ENCODE results near the gene ZNF425.
"Not testable (repeated sequence)": the region's sequence is repeated elsewhere in the genome, so short reads cannot be mapped to it uniquely, and the experiment has no call there.

The ZNF425 gene

DNA sequence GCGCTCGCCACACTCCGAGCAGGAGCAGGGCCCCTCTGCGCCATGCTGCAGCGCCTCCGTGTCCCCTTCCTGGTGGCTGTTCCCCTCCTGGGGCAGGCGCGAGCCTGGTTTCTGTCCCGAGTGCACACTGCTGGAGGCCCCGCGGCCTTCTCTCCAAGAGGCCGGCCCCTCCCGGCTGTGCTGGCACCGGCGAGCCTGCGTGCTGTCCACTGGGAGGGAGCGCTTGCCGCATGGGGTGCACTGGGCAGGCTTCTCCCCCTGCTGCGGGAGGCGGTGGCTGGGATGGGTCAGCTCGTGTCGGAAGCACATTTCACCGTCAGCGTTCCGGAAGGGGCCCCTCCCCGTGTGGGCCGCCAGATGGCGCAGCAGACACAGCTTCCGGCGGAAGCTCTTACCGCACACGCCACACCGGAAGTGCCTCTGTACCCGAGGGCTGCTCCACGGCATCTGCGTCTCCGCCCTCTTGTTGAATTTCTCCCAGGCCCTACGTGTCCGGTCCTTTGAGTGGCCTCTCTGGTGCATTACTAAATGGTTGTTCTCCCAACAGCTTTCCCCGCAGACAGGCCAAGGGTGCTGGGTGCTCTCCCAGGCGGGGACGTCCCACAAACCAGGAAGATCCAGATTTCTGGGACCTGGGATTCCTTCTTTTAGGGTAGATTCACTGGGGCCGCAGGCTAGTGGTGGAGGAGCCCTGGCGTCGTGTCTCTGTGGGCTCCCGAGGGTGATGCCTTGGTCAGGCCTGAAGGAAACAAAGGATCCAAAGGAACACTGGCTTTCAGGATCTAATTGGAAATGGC is 54.3 kb downstream of the ZNF425 start:
- DNase-seq (ENCODE audit: low read depth): peak; percentile 21

DNA sequence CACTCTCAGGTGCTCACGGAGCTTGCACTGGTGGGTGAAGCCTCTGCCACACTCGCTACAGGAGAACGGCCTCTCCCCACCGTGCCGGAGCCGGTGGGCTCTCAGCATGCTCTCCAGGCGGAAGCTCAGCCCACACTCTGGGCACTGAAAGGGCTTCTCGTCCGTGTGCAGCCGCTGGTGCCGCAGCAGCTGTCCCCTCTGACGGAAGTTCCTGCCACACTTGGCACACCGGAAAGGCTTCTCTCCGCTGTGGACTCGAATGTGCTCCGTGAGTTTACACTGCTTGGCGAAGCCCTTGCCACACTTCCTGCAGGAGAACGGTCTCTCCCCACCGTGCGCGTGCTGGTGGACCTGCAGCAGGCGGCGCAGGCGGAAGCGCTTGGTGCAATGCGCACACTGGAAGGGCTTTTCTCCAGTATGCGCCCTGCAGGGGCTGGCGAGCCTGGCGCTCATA is 54.9 kb downstream of the ZNF425 start:
- DNase-seq (ENCODE audit: low read depth): no peak

DNA sequence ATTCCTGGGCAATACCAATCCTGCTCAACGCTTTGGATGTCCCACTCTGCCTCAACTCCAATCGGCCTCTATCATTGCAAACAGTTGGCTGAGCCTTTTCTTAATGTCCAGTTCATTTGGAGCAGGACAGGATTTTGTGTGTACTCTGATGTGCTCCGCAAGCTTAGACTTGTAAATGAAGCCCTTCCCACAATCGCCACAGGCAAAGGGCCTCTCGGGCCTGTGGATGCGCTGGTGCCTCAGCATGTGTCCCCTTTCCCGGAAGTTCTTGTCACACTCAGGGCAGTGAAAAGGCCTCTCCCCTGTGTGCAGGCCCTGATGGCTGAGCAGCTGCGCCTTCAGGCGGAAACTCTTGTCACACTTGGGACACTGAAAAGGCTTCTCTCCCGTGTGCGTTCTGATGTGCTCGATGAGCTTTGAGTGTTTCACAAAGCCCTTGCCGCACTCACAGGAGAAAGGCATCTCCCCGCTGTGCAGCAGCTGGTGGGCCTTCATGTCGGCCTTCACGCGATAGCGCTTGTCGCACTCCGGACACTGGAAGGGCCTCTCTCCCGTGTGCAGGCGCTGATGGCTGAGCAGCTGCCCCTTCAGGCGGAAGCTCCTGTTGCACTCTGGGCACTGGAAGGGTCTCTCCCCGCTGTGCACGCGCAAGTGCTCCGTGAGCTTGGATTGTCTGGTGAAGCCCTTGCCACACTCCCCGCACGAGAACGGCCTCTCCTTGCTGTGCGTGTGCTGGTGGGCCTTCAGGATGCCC is 55.6 kb downstream of the ZNF425 start:
- no peak for DNase-seq (ENCODE audit: low read depth)

DNA sequence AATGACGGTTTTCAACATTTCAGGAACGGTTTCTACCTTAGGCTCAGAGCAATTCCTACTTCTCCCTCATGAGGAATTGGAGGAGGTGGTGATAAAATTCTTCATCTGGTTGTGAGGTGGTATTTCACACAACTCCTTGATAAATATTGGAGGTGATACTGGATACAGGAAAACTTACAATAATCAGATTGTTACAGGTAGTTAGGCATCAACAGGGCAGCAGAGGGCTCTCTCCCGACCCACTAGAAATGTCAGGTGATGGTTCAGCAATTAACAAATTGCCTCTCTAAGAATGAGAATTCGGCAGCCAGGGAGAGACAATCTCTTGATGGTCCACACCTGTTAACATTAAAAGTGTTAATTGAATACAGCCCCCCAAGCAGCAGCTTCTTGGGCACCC is 58.3 kb downstream of the ZNF425 start:
- DNase-seq (ENCODE audit: low read depth): no peak

DNA sequence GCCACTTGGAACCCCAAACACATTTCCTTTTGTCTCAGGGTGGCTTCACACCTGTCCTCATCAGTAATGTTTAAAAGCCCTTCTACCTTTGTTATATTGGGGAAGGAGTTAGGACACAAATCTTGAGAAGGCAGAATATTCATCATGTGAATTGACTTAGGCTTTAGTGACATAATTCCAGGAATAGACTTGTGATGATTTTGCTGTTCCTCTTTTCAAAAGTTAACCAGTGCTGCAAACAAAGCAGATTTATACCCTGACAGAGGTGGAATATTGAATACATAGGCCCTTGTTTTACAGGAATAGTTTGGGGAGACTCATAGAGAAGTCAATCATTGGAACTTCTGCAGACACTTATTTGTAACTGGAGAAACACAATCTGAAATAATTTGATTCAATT is 62.6 kb downstream of the ZNF425 start:
- no peak for DNase-seq (ENCODE audit: low read depth)

DNA sequence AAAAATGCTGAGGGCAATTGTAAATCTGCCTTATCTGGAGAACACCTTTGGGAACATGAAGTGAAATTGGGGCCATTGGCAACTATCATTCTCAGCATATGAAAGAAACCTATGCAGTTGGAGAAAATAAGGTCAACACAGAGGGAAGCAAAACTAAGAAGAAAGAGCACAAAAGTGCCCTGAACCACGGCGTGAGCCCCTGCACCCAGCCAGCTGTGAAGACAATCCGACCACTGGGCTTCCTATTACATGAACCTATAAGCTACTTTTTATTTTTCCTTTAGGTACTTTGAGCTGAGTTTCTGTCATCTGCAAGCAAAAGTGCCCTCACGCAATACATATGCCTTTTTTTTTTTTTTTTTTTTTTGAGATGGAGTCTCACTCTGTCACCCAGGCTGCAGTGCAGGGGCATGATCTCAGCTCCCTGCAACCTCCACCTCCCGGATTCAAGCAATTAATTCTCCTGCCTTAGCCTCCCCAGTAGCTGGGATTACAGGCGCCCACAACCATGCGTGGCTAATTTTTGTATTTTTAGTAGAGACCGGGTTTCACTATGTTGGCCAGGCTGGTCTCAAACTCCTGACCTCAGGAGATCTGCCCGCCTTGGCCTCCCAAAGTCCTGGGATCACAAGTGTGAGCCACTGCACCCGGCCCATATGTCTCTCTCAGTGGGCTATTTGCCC is 63.8 kb downstream of the ZNF425 start:
- not testable (repeated sequence) for DNase-seq (ENCODE audit: low read depth)

DNA sequence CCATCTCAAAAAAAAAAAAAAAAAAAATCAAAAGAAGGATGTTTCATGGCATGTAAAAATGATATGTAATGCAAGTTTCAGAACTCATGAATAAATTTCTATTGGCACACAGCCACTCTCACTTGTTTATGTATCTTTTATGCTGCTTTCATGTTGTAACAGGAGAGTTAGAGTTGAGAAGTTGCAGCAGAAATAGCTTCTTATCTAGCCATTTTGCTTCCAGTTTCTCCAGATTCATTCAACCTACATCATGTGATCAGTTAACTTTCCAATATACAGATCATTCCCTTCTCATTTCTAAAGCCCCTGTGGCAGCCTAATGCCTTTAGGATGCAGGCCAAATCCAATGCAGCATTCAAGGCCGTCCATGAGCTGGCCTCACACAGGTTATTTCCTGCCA is 66.0 kb downstream of the ZNF425 start:
- DNase-seq (ENCODE audit: low read depth): no peak

DNA sequence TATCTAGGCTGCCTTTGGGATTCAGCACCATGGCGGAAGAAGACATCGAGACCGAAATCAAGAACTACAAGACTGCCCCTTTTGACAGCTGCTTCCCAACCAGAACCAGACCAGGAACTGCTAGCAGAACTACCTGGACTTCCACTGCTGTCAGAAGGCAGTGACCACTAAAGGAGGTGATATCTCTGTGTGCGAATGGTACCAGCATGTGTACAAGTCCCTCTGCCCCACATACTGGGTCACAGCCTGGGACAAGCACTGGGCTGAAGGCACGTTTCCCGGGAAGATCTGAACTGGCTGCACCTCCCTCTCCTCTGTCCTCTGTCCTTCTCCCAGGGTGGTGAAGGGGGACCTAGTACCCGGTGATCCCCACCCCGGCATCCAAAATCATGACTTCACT is 72.2 kb downstream of the ZNF425 start:
- DNase-seq (ENCODE audit: low read depth): no peak

DNA sequence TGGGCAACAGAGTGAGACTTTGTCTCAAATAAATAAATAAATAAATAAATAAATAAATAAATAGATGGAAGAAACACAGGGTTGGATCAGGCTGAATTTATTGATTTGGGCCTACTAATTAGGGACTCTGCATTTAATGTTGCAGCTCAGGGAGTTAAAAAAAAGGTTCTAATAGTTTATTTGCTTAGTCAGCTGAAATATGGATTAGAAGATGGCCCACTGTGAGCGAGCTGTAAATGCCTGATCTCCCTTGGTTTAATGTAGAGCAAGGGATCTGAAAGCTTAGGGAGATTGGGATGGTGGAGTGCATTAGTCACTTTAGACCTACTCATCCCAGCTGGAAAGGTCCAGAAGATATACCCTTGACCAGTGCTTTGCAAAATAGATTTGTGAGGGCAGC is 72.7 kb downstream of the ZNF425 start:
- no peak for DNase-seq (ENCODE audit: low read depth)

Data from stimulated activated CD8-positive, alpha-beta memory T cell treated with anti-CD3 and anti-CD28 coated beads, Interleukin-15, amount 100 ng/mL, for 24 hours (primary cell).